Esophagus muscularis mucosa (tissue), 4 donors: ENCODE measurements around the gene PLOD1. TPM values are rescaled to one million over a fixed set of nuclear protein-coding genes. Genes with fewer than 3 reads are reported as not detected.
"Not testable (repeated sequence)": the region's sequence is repeated elsewhere in the genome, so short reads cannot be mapped to it uniquely, and the experiment has no call there.

Experiments
- DNase-seq: peaks from one replicate; pipeline ENCODE4 v3.0.0-alpha.2; 2017; ENCODE audit errors: extremely low spot score
- H3K27ac ChIP-seq, 4 donors: fragments of 200-600 bp; sonication (generic); replicated peaks in 1 of 4; 1 replicate in 3 of 4; 2 replicates in 1 of 4; pipeline ENCODE4 v1.5.1; 2016 to 2019; ENCODE audit warnings: mild to moderate bottlenecking in 1 of 4
- H3K27me3 ChIP-seq, 4 donors: fragments of 200-600 bp; sonication (generic); one replicate each; pipeline versions ENCODE4 v1.5.1 to v1.6.0; 2016 to 2019
- H3K36me3 ChIP-seq, 4 donors: fragments of 200-600 bp; sonication (generic); one replicate each; pipeline ENCODE4 v1.5.1; 2016 to 2019
- H3K4me1 ChIP-seq, 4 donors: fragments of 200-600 bp; sonication (generic); one replicate each; pipeline ENCODE4 v1.5.1; 2016 to 2019
- H3K4me3 ChIP-seq, 4 donors: fragments of 200-600 bp; sonication (generic); 1 replicate in 2 of 4; 2 replicates in 2 of 4; pipeline ENCODE4 v1.5.1; 2016 to 2019; ENCODE audit warnings: mild to moderate bottlenecking in 4 of 4, moderate library complexity in 1 of 4
- H3K9me3 ChIP-seq, 4 donors: fragments of 200-600 bp; sonication (generic); 1 replicate in 3 of 4; 2 replicates in 1 of 4; pipeline ENCODE4 v1.5.1; 2016 to 2019
- CTCF ChIP-seq, 3 experiments: fragments of 200-600 bp in 2 of 3; fragments of 450-650 bp in 1 of 3; sonication (generic) in 2 of 3; IDR thresholded peaks; one replicate each; pipeline ENCODE4 v1.5.1; 2017 to 2019; ENCODE audit warnings: antibody characterized with exemption in 3 of 3, mild to moderate bottlenecking in 2 of 3, moderate library complexity in 1 of 3
- EP300 ChIP-seq: sonication (generic); formaldehyde crosslinking; IDR thresholded peaks from one replicate; pipeline ENCODE4 v1.6.1; 2017; ENCODE audit warnings: antibody characterized with exemption
- POLR2A ChIP-seq: fragments of 450-650 bp; IDR thresholded peaks from one replicate; pipeline ENCODE4 v1.6.1; 2017; ENCODE audit warnings: antibody characterized with exemption, moderate library complexity, mild to moderate bottlenecking, low read depth
- POLR2AphosphoS5 ChIP-seq, 2 donors: sonication (generic); formaldehyde crosslinking; IDR thresholded peaks; one replicate each; pipeline ENCODE4 v1.6.1; 2017; ENCODE audit warnings: antibody characterized with exemption in 2 of 2
- WGBS: methylation state at CpG from one replicate; pipeline ENCODE4 v1.1.5; 2018; 5-methylcytosine and 5-hydroxymethylcytosine counted together
- intact Hi-C: fragments of 100-400 bp; cut with DNase I; formaldehyde crosslinking; loops from one replicate; pipeline ENCODE4 v1.15.1; 2023
- total RNA-seq, 4 donors: library from RNA; depleted of rRNA; stranded (reverse); fragments of >200 nt; gene quantifications; one replicate each; pipeline versions ENCODE4 v1.1.0 to v1.2.1, GENCODE V29; 2016

PLOD1 gene
- total RNA-seq, 4 donors from 2014 or later: 67.5 to 111 (median 75.0) TPM

- intact Hi-C loops: no loop called here
- no peak overlapping the region for H3K4me3 ChIP-seq
- H3K27me3 ChIP-seq: no peaks in the 10 kb centered on the region
- TF ChIP-seq POLR2AphosphoS5 (IDR thresholded peaks at IDR 0.05) (no peak), EP300 (no peak)
- peaks cover 62 to 78% (median 75%) of the 10 kb centered on the region in 4 donors for H3K4me1 ChIP-seq
- H3K36me3 ChIP-seq: peaks cover 20 to 62% (median 51%) of the 10 kb centered on the region in 4 donors
- H3K27ac ChIP-seq: peak overlapping the region; percentile 54 to 79 (median 68)
- 77% methylated on average over 9 of the region's 9 CpGs for WGBS
- DNase-seq: no peak
- no peaks in the 10 kb centered on the region for H3K9me3 ChIP-seq
Measured at GRCh38 chr1:11921022-11921421, 13.5 kb upstream of the PLOD1 start.

GRCh38 chr1:11923069-11923826, 11.3 kb upstream of the PLOD1 start:
- intact Hi-C loops: no loop called here
- Histone ChIP-seq H3K4me1 (peaks cover 66 to 83% (median 79%) of the 10 kb centered on the region in 4 donors), H3K27me3 (no peaks in the 10 kb centered on the region), H3K36me3 (peaks cover 20 to 54% (median 47%) of the 10 kb centered on the region in 4 donors), H3K9me3 (no peaks in the 10 kb centered on the region), H3K4me3 (peak overlapping the region in 2 of 4 donors; percentile 9 to 71), H3K27ac (no peak overlapping the region)
- TF ChIP-seq CTCF (IDR thresholded peaks at IDR 0.05) (no peak), POLR2AphosphoS5 (IDR thresholded peaks at IDR 0.05) (no peak), POLR2A (no peak), EP300 (no peak)
- 80% methylated on average over 20 of the region's 24 CpGs for whole genome bisulfite sequencing
- no peak for DNase-seq

GRCh38 chr1:11923827-11924113, 10.7 kb upstream of the PLOD1 start:
- Histone ChIP-seq H3K4me3 (peak overlapping the region in 3 of 4 donors; percentile 9 to 94 (median 71)), H3K27ac (peak overlapping the region in 1 of 4 donors; percentile 6), H3K27me3 (no peaks in the 10 kb centered on the region), H3K9me3 (no peaks in the 10 kb centered on the region), H3K4me1 (peaks cover 61 to 83% (median 76%) of the 10 kb centered on the region in 4 donors), H3K36me3 (peaks cover 20 to 49% (median 45%) of the 10 kb centered on the region in 4 donors)
- TF ChIP-seq CTCF (IDR thresholded peaks at IDR 0.05) (no peak), POLR2A (no peak), EP300 (no peak), POLR2AphosphoS5 (IDR thresholded peaks at IDR 0.05) (no peak)
- DNase-seq: no peak
- intact Hi-C loops: no loop called here
- WGBS: 70% methylated on average over 5 of the region's 5 CpGs

GRCh38 chr1:11924334-11925195, 10.0 kb upstream of the PLOD1 start:
- 51% methylated on average over 16 of the region's 16 CpGs for WGBS
- peaks cover 20 to 41% (median 39%) of the 10 kb centered on the region in 4 donors for H3K36me3 ChIP-seq
- peak overlapping the region in 1 of 4 donors; percentile 19 for H3K27ac ChIP-seq
- H3K9me3 ChIP-seq: no peaks in the 10 kb centered on the region
- H3K4me1 ChIP-seq: peaks cover 59 to 83% (median 76%) of the 10 kb centered on the region in 4 donors
- intact Hi-C loops: no loop called here
- no peaks in the 10 kb centered on the region for H3K27me3 ChIP-seq
- H3K4me3 ChIP-seq: peak overlapping the region; percentile 64 to 94 (median 72)
- no peak for DNase-seq
- TF ChIP-seq POLR2A (no peak), EP300 (no peak)

- H3K9me3 ChIP-seq, H3K27me3 ChIP-seq, intact Hi-C loops, DNase-seq: not testable (repeated sequence)
- peaks cover 20 to 33% (median 32%) of the 10 kb centered on the region in 4 donors for H3K36me3 ChIP-seq
- peak overlapping the region; percentile 64 to 94 (median 72) for H3K4me3 ChIP-seq
- WGBS: 8% methylated on average over 5 of the region's 54 CpGs
- H3K27ac ChIP-seq: peak overlapping the region in 3 of 4 donors; percentile 68 to 75 (median 68)
- H3K4me1 ChIP-seq: peaks cover 59 to 83% (median 76%) of the 10 kb centered on the region in 4 donors
Measured at GRCh38 chr1:11925196-11925937, 9.2 kb upstream of the PLOD1 start.
